AG04450 (cell line): ENCODE measurements around the gene DNAJC22. TPM values are rescaled to one million over a fixed set of nuclear protein-coding genes. Genes with fewer than 3 reads are reported as not detected.

Experiments used
- CTCF ChIA-PET: fragments of 300-600, 350-600 bp; formaldehyde crosslinking; extraction: SDS; loops from one replicate; lab custom pipeline; 2022; ENCODE audit warnings: antibody characterized with exemption, inconsistent platforms; lab: Charles Lee
- POLR2A ChIA-PET: fragments of 350-600 bp; formaldehyde crosslinking; extraction: SDS; loops from one replicate; lab custom pipeline; 2021; ENCODE audit warnings: antibody characterized with exemption, inconsistent platforms; lab: Yijun Ruan, JAX
- DNase-seq: peaks from one replicate; pipeline ENCODE4 v3.0.0-alpha.2; 2011; ENCODE audit warnings: low read depth, low spot score
- H3K27ac ChIP-seq: one replicate; pipeline ENCODE4 v1.5.1; 2012; ENCODE audit warnings: low read depth, low read length, control low read depth
- H3K27me3 ChIP-seq: one replicate; pipeline ENCODE4 v1.6.0; 2012; ENCODE audit warnings: low read length; ENCODE audit not compliant: control insufficient read depth, insufficient read depth
- H3K4me3 ChIP-seq: 2 replicates; pipeline ENCODE4 v1.5.1; 2011; ENCODE audit warnings: mild to moderate bottlenecking, low read depth, low read length, control low read depth
- H3K9me3 ChIP-seq: 2 replicates; pipeline ENCODE4 v1.5.1; 2012; ENCODE audit warnings: low read length; ENCODE audit not compliant: control insufficient read depth, insufficient read depth
- CTCF ChIP-seq: IDR thresholded peaks from 2 replicates; pipeline ENCODE4 v1.5.1; 2011; ENCODE audit warnings: low read depth, low read length, control low read depth, inconsistent platforms
- polyA plus RNA-seq: library from polyadenylated mRNA; depleted of rRNA; stranded (reverse); fragments of >200 nt; gene quantifications from 2 replicates; pipeline ENCODE4 v1.2.3, GENCODE V29; 2011

The DNAJC22 gene
- polyA plus RNA-seq, 1 experiment: 12.2 TPM

GRCh38 chr12:49359671-49360070, 13.0 kb downstream of the DNAJC22 start:
- CTCF ChIA-PET: interaction anchor here (0.7 to 7.4 kb wide), 16 partner anchors 12 to 389 kb away, joined by 3 to 454 read pairs (median 14); partner anchors contain the start of gene DNAJC22
- no peak overlapping the region for H3K27ac ChIP-seq
- no peak for TF ChIP-seq CTCF
- DNase-seq: no peak
- no peak overlapping the region for H3K4me3 ChIP-seq
- H3K27me3 ChIP-seq: no peaks in the 10 kb centered on the region
- no peaks in the 10 kb centered on the region for H3K9me3 ChIP-seq
- POLR2A ChIA-PET: no interaction called here

GRCh38 chr12:49362077-49362476, 15.4 kb downstream of the DNAJC22 start:
- Histone ChIP-seq H3K27ac (no peak overlapping the region), H3K4me3 (no peak overlapping the region), H3K27me3 (no peaks in the 10 kb centered on the region), H3K9me3 (no peaks in the 10 kb centered on the region; the same call in 1 of the 2 replicates)
- CTCF ChIA-PET: interaction anchor here (0.6 to 7.4 kb wide), 7 partner anchors 14 to 150 kb away, joined by 3 to 454 read pairs (median 5); partner anchors contain the start of gene DNAJC22
- no peak for TF ChIP-seq CTCF
- DNase-seq: no peak
- POLR2A ChIA-PET: no interaction called here

- DNase-seq: no peak
- no peaks in the 10 kb centered on the region for H3K27me3 ChIP-seq
- TF ChIP-seq CTCF: no peak
- POLR2A ChIA-PET: no interaction called here
- CTCF ChIA-PET: interaction anchor here (0.8 to 6.8 kb wide), 4 partner anchors 7 to 23 kb away, joined by 3 to 62 read pairs (median 6); partner anchors contain the start of gene DNAJC22
- peak overlapping the region; percentile 0 for H3K27ac ChIP-seq
- no peaks in the 10 kb centered on the region; the same call in 1 of the 2 replicates for H3K9me3 ChIP-seq
- no peak overlapping the region for H3K4me3 ChIP-seq
These were observed 18.3 kb downstream of the DNAJC22 start for GRCh38 chr12:49364989-49365388.

GRCh38 chr12:49365542-49365941, 18.9 kb downstream of the DNAJC22 start:
- Histone ChIP-seq H3K4me3 (no peak overlapping the region), H3K27ac (no peak overlapping the region), H3K27me3 (no peaks in the 10 kb centered on the region), H3K9me3 (no peaks in the 10 kb centered on the region; the same call in 1 of the 2 replicates)
- ChIA-PET POLR2A (interaction anchor here (2.0 to 2.5 kb wide), 2 partner anchors 10 to 43 kb away, joined by 11 to 12 read pairs; partner anchors contain the start of gene TROAP), CTCF (interaction anchor here (0.8 to 6.8 kb wide), 5 partner anchors 8 to 152 kb away, joined by 3 to 62 read pairs (median 6); partner anchors contain the start of gene DNAJC22)
- TF ChIP-seq CTCF: no peak
- DNase-seq: no peak

GRCh38 chr12:49366096-49366651, 19.5 kb downstream of the DNAJC22 start:
- POLR2A ChIA-PET: interaction anchor here (0.8 to 2.5 kb wide), 15 partner anchors 8 to 235 kb away, joined by 3 to 12 read pairs (median 8); partner anchors contain the start of genes TROAP and TUBA1B
- no peak for DNase-seq
- Histone ChIP-seq H3K27ac (peak overlapping the region; percentile 93), H3K9me3 (no peaks in the 10 kb centered on the region; the same call in 1 of the 2 replicates), H3K27me3 (no peaks in the 10 kb centered on the region), H3K4me3 (peak overlapping the region; percentile 68)
- CTCF ChIA-PET: interaction anchor here (0.8 to 6.8 kb wide), 8 partner anchors 8 to 151 kb away, joined by 3 to 62 read pairs (median 6); partner anchors contain the start of gene DNAJC22
- no peak; the same call in 1 of the 2 replicates for TF ChIP-seq CTCF
